ENCODE data around the gene SORCS2.

Gene SORCS2

DNA sequence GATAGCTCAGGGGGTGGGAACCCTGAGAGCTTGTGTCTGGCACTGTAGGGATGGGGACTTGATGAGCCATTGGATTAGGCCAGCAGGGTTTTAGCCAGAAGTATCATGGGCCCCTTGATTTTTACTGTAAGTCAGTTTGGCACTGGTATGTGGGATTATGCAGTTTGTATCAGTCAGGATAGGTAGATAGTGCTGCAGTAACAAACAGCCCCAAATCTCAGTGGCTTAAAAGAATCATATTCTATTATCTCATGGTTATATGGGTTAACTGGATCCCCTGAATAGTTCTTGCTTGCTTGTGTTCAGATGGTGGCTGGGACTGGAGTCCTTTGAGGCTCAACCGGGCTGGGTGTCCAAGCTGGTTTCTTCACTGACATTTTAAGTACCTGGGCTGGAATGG is 56.5 kb downstream of the SORCS2 start:
- DNase-seq = no peak

DNA sequence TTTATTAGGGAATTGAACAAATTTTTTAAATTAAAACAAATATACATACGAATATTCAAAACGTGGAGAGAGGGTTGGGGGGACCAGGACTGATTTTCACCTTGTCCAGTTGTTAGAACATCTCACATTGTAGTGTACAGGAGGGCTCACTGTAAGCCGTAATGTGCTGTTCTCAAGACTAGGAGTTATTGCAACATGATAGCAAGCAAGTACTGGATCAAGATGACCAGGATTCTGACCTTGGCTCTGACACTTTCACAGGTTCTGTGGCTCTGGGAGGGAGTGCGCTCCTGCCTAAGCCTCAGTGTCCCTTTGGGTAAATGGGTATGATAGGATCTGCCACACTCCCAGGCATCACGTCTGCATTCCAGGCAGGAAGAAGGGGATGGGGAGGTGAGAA is 59.0 kb downstream of the SORCS2 start:
- no peak for DNase-seq

GRCh38 chr4:7252051-7252450 is 59.7 kb downstream of the SORCS2 start:
- DNase-seq = no peak

DNA sequence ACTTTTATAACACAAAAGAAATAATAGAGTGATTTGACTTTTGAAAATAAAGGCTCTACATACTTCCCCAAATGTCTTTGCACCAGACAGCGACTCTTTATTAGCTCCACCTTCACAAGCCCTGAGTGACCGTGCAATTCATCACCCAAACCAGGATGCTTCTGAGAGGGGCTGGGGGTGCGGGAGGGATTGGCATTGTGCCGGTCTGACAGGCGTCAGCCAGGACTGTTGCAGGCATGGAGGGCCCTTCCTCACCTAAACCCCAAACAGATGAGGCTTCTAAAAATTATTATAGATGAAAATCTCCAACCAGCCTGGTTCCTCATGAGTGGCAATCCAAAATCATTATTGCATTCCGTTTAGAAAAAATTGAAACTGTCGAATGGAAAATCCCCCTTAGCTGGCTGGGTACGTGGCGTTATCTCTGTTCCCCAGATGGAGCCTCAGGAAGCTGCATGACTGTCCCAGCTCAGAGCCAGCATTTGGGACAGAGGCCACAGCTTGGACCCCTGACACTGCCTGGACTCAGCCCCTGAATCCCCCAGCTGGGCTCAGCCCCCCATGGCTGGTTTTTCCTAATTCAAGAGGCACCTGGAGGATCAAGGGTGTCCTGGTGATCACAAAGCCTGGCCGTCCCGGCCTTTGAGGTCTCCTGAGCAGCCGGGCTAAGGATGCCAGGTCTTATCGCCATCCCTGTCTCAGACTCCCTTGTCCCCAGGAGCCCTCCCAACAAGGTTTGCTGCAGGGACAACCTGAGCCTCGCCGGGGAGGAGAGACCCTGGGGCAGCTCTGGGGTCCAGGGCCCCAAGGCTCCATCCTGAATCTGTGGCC is 60.4 kb downstream of the SORCS2 start:
- DNase-seq = no peak

DNA sequence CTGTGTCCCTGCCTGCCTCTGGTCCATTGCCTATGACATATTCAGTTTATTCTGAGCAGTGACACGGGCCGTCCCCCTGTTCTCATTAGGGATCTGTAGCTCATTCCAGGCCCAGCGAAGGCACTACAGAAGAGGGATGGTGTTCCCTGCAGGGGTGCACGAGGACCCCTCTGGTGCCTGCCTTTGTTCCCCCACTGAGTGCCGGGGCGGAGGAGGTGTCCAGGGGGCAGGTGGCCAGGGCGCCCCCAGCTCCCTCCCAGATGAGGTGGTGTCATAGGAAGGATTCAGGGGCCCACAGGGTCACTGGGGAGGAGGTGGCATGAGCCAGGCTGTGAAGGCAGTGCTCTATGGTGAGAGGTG is 61.0 kb downstream of the SORCS2 start:
- DNase-seq = no peak

DNA sequence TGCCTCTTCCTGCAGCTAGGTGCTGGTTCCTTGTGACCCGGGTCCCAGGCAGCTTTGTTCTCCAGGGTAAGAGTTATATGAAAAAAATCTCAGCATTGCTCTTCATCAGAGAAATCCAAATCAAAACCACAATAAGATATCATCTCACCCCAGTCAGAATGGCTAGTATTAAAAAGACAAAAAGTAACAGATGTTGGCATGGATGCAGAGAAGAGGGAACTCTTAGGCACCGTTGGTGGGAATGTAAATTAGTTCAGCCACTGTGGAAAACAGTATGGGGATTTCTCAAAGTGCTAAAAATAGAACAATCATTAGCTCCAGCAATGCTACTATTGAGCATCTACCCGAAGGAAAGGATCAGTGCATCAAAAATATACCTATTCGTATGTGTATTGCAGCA is 61.5 kb downstream of the SORCS2 start:
- no peak for DNase-seq

GRCh38 chr4:7254736-7255487 is 62.6 kb downstream of the SORCS2 start:
- DNase-seq = peak; percentile 68

- DNase-seq = no peak
Observed at GRCh38 chr4:7255488-7255881, 63.1 kb downstream of the SORCS2 start.

- DNase-seq = no peak
Observed at GRCh38 chr4:7255996-7256395, 63.7 kb downstream of the SORCS2 start.

DNA sequence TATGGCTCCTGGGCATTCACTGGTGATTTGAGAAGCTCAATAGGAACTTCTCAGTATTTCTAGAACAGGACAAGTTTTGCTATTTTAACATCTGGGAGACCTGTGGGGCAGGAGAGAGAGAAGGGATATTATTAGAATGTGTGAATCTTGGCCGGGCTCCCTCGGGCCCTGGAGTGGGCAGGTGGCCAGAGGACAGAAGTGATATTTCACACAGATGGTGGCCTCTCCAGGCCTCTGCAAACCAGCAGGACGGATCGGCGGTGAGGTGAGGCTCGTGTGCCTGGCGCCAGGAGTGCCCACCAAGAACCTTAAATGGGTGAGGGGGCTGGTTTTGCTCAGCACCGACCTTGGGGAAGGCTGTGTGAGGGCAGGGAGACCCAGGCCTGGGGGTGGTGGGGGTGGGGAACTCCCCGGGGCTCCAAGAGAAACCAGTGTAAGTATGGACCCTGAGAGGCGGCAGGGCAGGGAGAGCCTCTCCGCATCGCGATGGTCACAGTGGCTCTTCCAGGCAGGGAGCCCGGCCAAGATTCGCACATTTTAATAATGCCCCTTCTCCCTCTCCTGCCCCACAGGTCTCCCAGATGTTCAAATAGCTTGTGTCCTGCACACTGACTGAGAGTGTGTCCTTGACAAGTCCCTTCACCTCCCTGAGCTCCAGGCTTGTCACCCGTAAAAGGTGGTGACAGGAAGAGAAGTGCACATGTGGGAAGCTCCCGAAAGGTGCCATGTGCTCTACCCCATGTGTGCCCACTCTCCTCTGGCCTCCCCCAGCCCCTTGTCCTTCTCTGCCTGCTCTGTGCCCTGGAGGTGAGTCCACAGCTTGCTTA is 64.9 kb downstream of the SORCS2 start:
- peak; percentile 24 for DNase-seq

DNA sequence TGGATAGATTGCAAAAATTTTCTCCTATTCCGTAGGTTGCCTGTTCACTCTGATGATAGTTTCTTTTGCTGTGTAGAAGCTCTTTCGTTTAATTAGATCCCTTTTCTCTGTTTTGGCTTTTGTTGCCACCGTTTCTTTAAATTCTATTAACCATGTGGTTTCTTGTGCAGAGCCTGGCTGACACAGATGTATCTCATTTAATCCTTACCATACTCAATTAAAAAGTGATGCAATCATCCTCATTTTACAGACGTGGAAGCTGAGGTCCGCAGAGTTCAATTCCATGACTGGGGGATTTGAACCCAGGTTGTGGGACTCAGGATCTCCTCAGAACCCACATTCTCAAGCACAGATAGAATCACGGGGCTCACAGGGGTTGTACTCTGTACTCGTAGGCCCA is 66.7 kb downstream of the SORCS2 start:
- DNase-seq = no peak

GRCh38 chr4:7260569-7260968 is 68.2 kb downstream of the SORCS2 start:
- no peak for DNase-seq

- DNase-seq = peak; percentile 21
Observed at GRCh38 chr4:7261087-7261486, 68.7 kb downstream of the SORCS2 start.

DNA sequence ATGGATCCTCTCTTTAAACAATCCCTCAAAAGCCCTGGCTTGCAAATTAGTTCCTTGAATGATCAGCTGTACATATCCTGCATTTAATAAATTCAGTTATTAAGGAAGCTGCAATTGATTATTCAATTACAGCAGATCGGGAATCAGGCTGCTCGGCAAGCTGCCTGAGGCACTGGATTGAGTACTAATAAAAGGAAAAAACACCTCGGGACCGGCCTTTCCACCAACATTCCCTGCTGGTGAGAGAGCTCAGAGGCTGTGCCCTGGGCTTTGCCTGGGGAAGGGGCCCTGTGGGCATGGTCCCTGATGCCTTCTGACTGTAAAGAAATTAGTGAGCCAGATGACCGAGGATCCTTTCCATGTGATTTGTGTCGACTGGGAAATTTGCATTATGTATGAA is 69.2 kb downstream of the SORCS2 start:
- no peak for DNase-seq

DNA sequence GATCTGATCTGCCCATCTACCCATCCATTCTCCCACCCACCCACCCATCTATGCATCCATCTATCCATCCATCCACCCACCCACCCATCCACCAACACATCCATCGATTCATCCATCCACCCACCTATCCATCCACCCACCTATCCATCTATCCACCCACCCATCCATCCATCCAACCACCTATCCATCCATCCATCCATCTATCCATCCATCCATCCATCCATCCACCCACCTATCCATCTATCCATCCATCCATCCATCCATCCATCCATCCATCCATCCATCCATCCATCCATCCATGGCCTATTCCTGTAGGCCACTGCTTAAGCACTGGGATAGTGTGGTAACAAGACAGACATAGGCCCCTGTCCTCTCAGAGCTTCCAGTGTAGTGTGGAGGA is 69.8 kb downstream of the SORCS2 start:
- no peak for DNase-seq

DNA sequence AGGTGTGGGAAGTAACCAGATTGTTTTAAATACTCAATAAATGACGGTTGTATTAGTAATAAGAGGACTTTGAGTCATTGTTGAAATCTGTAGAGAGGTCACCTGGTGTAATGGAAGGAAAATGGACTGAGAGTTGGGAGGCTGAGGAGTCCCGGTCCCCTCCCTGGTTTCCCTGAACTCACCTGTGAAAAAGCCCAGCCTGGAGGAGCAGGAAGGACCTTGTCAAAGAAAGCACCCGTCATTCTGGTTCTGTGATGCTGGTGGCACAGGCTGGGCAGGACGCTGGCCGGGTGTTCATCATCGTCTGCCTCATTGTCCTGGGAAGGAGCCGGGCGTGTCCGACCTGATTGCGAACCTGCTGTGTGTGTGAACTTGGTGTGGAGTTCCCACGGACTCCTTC is 70.8 kb downstream of the SORCS2 start:
- DNase-seq = no peak

GRCh38 chr4:7264694-7265093 is 72.4 kb downstream of the SORCS2 start:
- DNase-seq = no peak

DNA sequence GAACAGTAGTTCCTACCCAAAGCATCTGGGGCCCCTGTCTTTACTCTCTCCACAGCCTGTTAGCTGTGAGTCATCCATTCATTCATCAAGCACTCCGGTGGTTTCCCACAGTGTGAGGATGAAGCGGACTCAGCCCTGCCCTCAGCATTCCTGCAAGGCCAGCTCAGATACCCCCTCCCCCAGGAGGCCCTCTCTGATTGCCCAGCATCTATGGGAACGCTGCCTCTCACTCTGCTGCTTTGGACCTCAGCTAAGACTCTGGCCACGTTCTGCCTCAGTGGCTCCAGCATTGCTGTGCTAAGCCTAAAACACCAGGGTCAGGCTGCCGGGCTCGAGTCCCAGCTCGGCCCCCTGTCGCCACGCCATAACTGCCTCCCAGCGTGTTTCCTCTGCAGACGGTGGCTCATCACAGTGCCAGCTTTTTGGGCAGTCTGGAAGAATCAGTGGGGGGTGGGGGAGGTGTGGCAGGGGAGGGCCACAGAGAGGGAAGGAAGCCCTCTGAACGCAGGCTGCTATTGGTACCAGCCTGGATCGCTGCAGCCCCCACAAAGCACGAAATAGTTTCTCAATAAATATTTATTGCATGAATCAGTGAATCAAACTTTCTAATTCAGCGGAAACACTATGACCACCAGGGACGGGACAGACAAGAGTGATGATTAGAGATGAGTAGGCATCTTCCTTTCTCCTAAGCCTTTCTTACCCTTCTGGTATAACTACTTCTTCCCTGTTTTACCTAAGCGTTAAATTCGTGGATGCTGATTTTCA is 74.4 kb downstream of the SORCS2 start:
- peak; percentile 96 for DNase-seq

- no peak for DNase-seq
Observed at GRCh38 chr4:7267829-7268228, 75.5 kb downstream of the SORCS2 start.

- DNase-seq = no peak
Observed at GRCh38 chr4:7268941-7269340, 76.6 kb downstream of the SORCS2 start.

DNA sequence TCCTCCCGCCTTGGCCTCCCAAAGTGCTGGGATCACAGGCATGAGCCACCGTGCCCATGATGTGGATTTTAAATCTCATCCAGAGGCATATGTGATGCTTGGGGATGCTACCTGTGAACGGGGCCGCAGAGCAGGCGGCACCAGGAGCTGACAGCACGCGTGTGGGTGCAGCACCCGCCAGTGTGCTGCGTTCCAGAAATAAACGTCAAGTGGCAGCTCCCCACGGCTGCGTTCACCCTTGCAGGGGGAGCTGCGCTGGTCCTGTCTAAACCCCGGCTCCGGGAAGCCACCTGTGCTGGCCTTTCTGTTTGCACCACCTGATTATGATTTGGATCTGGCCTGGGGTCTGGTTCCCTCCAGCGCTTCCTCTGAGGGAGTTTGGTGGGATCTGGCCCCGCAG is 77.8 kb downstream of the SORCS2 start:
- no peak for DNase-seq

DNA sequence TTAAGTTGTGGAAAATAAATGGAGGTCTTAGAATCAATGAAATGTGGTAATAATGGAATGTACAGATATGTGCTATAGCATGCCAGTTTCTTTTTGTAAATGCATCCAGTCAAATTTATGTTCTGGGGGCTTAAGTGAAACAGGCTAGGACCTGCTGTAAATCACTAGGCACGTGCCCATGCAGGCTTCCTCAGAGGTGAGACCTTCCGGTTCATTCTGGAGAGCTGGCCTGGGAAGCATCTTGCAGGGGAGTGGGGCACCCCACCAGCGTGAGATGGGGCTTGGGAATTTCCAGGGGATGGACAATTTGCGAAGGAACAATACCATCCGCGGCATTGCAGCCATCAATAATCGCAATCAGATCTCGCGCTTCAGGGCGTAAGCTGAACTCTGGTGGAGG is 80.1 kb downstream of the SORCS2 start:
- no peak for DNase-seq
